Psoas muscle (tissue), 8 donors: Measurements from ENCODE around the gene TSHZ2. TPM values are rescaled to one million over a fixed set of nuclear protein-coding genes. Genes with fewer than 3 reads are reported as not detected.

ENCODE experiments used
- ATAC-seq, 4 donors: fragments of 200-7000 bp; cut with Tn5 transposase; one replicate each; pipeline ENCODE4 v1.9.1; 2020; ENCODE audit warnings: moderate library complexity in 3 of 4, mild to moderate bottlenecking in 2 of 4
- DNase-seq, 2 donors: peaks; one replicate each; pipeline ENCODE4 v3.0.0-alpha.2; 2020
- H3K27ac ChIP-seq: fragments of 200-600 bp; one replicate; pipeline ENCODE4 v1.8.0; 2022
- H3K27me3 ChIP-seq, 3 donors: fragments of 200-600 bp in 1 of 3; one replicate each; pipeline versions ENCODE4 v1.6.1 to v1.8.0; 2013 to 2022; ENCODE audit warnings: low read length in 2 of 3, mild to moderate bottlenecking in 2 of 3, moderate library complexity in 1 of 3; ENCODE audit not compliant: insufficient read depth in 3 of 3
- H3K36me3 ChIP-seq, 2 donors: fragments of 200-600 bp in 1 of 2; one replicate each; pipeline versions ENCODE4 v1.6.1 to v1.8.0; 2013 to 2022; ENCODE audit warnings: low read depth in 1 of 2, mild to moderate bottlenecking in 1 of 2, moderate library complexity in 1 of 2; ENCODE audit not compliant: insufficient read depth in 1 of 2
- H3K4me1 ChIP-seq: fragments of 200-600 bp; one replicate; pipeline ENCODE4 v1.8.0; 2022
- H3K4me3 ChIP-seq: fragments of 200-600 bp; one replicate; pipeline ENCODE4 v1.8.0; 2022; ENCODE audit warnings: mild to moderate bottlenecking
- H3K9me3 ChIP-seq: fragments of 200-600 bp; one replicate; pipeline ENCODE4 v1.8.0; 2022
- WGBS, 3 donors: extraction: QIAGEN DNeasy Blood & Tissue Kit; methylation state at CpG; one replicate each; pipeline versions ENCODE4 v1.1.6 to v1.1.7; 2013; 5-methylcytosine and 5-hydroxymethylcytosine counted together
- intact Hi-C, 2 donors: fragments of 100-400 bp; cut with DNase I; formaldehyde crosslinking; loops; one replicate each; pipeline versions ENCODE4 v1.11.0 to v1.14.2; 2022
- polyA plus RNA-seq, 3 donors: library from polyadenylated mRNA; stranded (reverse); fragments of 200-250 nt; gene quantifications; one replicate each; pipeline ENCODE4 v1.2.3, GENCODE V29; 2013
- total RNA-seq, 4 donors: library from RNA; stranded (reverse); fragmentation: NEBNext Ultra II Directional in 2 of 4; extraction: Animal tissue kit (Norgen Biotek cat#: 25700) in 2 of 4; gene quantifications; one replicate each; pipeline versions ENCODE4 v1.2.1 to v1.2.4, GENCODE V29; 2021 to 2023
- TF ChIP-seq, protein P1 (sequence below): fragments of 200-600 bp; IDR thresholded peaks from one replicate; pipeline ENCODE4 v1.8.0; 2022; ENCODE audit warnings: antibody characterized with exemption
- donor health status: healthy with polysubstance abuse.
- donor health status: DM: no; HTN: no; CAD: no; lungs with moderate emphysema.
- donor health status: Bipolar disorder and iron deficiency.
- donor health status: healthy.
- donor health status: DM: yes; HTN: yes; CAD: no.
- donor health status: DM: no; HTN: no; CAD: no.
- donor health status: DM: no; HTN: no; CAD: no.
- donor health status: DM: yes; HTN: yes; CAD: no.

TSHZ2 gene
- total and polyA plus RNA-seq, 7 donors: 0.39 to 7.5 (median 1.9) TPM

- 80 to 100% (median 86%) methylated on average over 3 of the region's 3 CpGs for WGBS, 3 donors
- no peak overlapping the region for H3K27ac ChIP-seq
- no peaks in the 10 kb centered on the region for H3K36me3 ChIP-seq
- no peak for ATAC-seq
- H3K4me1 ChIP-seq: no peaks in the 10 kb centered on the region
- intact Hi-C loops: no loop called here
- DNase-seq: no peak
- H3K4me3 ChIP-seq: no peak overlapping the region
- H3K27me3 ChIP-seq: peaks cover 0 to 5% (median 4%) of the 10 kb centered on the region in 3 donors
- no peaks in the 10 kb centered on the region for H3K9me3 ChIP-seq
- TF ChIP-seq, protein P1, sequence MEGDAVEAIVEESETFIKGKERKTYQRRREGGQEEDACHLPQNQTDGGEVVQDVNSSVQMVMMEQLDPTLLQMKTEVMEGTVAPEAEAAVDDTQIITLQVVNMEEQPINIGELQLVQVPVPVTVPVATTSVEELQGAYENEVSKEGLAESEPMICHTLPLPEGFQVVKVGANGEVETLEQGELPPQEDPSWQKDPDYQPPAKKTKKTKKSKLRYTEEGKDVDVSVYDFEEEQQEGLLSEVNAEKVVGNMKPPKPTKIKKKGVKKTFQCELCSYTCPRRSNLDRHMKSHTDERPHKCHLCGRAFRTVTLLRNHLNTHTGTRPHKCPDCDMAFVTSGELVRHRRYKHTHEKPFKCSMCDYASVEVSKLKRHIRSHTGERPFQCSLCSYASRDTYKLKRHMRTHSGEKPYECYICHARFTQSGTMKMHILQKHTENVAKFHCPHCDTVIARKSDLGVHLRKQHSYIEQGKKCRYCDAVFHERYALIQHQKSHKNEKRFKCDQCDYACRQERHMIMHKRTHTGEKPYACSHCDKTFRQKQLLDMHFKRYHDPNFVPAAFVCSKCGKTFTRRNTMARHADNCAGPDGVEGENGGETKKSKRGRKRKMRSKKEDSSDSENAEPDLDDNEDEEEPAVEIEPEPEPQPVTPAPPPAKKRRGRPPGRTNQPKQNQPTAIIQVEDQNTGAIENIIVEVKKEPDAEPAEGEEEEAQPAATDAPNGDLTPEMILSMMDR: no peak
Measured at GRCh38 chr20:53181866-53182376, 209.8 kb downstream of the TSHZ2 start.

DNA sequence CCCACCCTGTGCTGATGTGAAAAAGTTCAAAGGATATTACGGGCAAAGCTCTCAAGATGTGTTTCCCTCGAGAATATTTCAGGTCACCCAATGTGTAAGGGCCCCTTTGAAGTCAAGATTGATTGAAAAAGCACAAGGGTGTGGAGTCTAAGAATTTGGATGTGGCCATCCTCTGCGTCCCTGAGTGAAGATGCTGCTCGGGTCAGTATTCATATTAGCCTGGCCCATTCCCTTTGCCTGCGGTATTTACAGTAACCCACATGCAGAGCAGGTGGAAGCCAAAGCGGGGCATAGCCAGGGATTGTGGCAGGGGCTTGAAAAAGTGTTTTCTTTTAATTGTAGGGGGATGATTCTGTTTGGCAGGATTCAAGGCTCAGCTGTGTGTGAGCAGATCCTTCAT, 211.0 kb downstream of the TSHZ2 start:
- Histone ChIP-seq H3K36me3 (no peaks in the 10 kb centered on the region), H3K27me3 (peaks cover 0 to 5% (median 4%) of the 10 kb centered on the region in 3 donors), H3K9me3 (no peaks in the 10 kb centered on the region), H3K4me3 (no peak overlapping the region), H3K27ac (no peak overlapping the region), H3K4me1 (no peaks in the 10 kb centered on the region)
- DNase-seq: no peak
- intact Hi-C loops: no loop called here
- ATAC-seq: no peak
- TF ChIP-seq, protein P1: no peak
- WGBS, 3 donors: 78 to 86% (median 86%) methylated on average over 6 of the region's 6 CpGs

DNA sequence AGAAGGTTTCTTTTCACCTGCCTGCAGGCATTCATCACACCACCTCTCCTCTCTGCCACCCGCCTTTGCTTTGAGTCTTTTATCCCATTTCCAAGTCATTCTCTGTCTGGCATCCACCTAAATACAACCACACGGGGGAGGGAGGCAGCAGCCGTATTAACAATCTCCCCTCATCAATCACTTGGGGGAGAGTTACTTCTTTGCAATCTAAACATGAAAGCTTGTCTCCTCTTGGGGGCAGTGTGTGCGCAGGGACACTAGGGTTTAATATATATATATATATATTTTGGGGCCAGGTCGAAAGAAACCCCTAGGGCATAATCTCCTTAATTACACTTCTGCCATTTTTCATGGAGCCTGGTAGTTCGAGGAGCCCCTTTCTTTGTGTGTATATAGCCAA, 214.5 kb downstream of the TSHZ2 start:
- intact Hi-C loops: no loop called here
- 63 to 66% (median 64%) methylated on average over 6 of the region's 6 CpGs for WGBS, 3 donors
- no peak overlapping the region for H3K4me3 ChIP-seq
- H3K9me3 ChIP-seq: no peaks in the 10 kb centered on the region
- H3K4me1 ChIP-seq: no peaks in the 10 kb centered on the region
- H3K27ac ChIP-seq: no peak overlapping the region
- DNase-seq: no peak
- TF ChIP-seq, protein P1: no peak
- H3K36me3 ChIP-seq: no peaks in the 10 kb centered on the region
- H3K27me3 ChIP-seq: peaks cover 0 to 5% (median 0%) of the 10 kb centered on the region in 3 donors
- ATAC-seq: no peak

DNA sequence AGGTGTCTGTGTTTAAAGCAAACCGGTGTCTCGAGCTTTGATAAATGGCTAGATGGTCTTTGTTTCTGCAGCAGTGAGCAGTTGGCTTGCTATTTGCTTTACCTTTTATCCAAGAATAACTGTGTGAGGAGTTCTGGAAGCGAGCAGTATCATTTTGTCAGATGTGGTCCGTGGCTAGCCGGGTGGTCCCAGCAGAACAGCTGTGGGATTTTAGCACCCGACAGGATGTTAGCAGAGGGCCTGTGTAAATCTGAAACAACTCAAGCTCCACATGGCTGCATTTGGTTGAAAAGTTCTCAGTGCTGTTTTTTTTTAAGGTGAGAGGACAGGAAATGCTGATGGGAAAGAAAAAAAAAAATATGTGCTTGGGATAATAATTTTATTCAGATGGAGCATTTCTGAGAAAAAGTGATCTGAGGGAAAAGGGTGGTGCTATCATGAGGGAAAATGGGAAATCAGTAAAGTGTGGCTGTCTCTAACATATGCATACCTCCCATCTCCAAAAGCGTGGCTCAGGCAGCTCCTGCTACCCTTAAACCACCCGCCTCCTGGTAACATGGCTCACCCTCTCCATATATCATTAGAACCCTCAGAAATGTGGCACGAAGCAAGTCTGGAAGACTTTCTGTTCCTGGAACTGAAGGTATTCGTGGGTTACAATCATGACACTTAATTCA, 215.4 kb downstream of the TSHZ2 start:
- WGBS, 3 donors: 36 to 37% (median 37%) methylated on average over 10 of the region's 10 CpGs
- ATAC-seq (no peak), DNase-seq (no peak)
- no peak overlapping the region for H3K27ac ChIP-seq
- no peaks in the 10 kb centered on the region for H3K4me1 ChIP-seq
- no peaks in the 10 kb centered on the region for H3K36me3 ChIP-seq
- H3K4me3 ChIP-seq: no peak overlapping the region
- TF ChIP-seq, protein P1: no peak
- H3K9me3 ChIP-seq: no peaks in the 10 kb centered on the region
- peaks cover 0 to 5% (median 0%) of the 10 kb centered on the region in 3 donors for H3K27me3 ChIP-seq
- intact Hi-C loops: no loop called here

DNA sequence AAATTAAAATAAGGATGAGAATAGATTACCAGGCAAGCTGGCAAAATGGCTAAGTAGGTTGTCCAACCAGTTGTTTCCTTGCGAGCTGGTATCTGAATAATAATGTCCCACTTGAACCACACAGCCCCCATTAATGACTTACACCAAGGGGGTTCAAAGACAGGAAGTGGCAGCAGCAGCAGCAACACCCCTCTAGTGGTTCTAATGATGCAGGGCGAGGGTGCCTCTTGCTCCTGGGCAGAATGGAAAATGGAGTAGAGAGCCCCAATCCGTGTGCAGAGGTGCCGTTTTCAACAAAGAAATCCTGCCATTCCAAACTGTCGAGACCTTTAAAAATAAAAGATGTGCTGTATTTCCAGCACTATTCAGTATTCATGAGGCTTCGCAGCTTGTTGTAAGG, 218.1 kb downstream of the TSHZ2 start:
- no peaks in the 10 kb centered on the region for H3K36me3 ChIP-seq
- ATAC-seq: no peak
- peaks cover 0 to 5% (median 0%) of the 10 kb centered on the region in 3 donors for H3K27me3 ChIP-seq
- WGBS, 3 donors: 81 to 90% (median 86%) methylated on average over 6 of the region's 6 CpGs
- no peak overlapping the region for H3K4me3 ChIP-seq
- TF ChIP-seq, protein P1: no peak
- intact Hi-C loops: no loop called here
- no peaks in the 10 kb centered on the region for H3K4me1 ChIP-seq
- H3K9me3 ChIP-seq: no peaks in the 10 kb centered on the region
- DNase-seq: no peak
- H3K27ac ChIP-seq: no peak overlapping the region
